Left lung (tissue), 10 donors: Measurements from ENCODE around the gene ST6GALNAC3. TPM values are rescaled to one million over a fixed set of nuclear protein-coding genes. Genes with fewer than 3 reads are reported as not detected.

Experiments
- ATAC-seq: fragments of 200-7000 bp; cut with Tn5 transposase; one replicate; pipeline ENCODE4 v1.9.1; 2020; ENCODE audit warnings: moderate library complexity
- DNase-seq, 4 donors: peaks; one replicate each; pipeline ENCODE4 v3.0.0-alpha.2; 2013 to 2020
- H3K27ac ChIP-seq, 2 donors: fragments of 200-600 bp; sonication (generic) in 1 of 2; one replicate each; pipeline versions ENCODE4 v1.5.0 to v1.8.0; 2020 to 2021
- H3K27me3 ChIP-seq, 2 donors: fragments of 200-600 bp; sonication (generic) in 1 of 2; one replicate each; pipeline versions ENCODE4 v1.5.0 to v1.8.0; 2020 to 2021
- H3K36me3 ChIP-seq, 2 donors: fragments of 200-600 bp; sonication (generic) in 1 of 2; one replicate each; pipeline versions ENCODE4 v1.5.0 to v1.8.0; 2020 to 2021
- H3K4me1 ChIP-seq, 2 donors: fragments of 200-600 bp; one replicate each; pipeline ENCODE4 v1.8.0; 2021
- H3K4me3 ChIP-seq, 2 donors: fragments of 200-600 bp; sonication (generic) in 1 of 2; one replicate each; pipeline versions ENCODE4 v1.5.0 to v1.8.0; 2020 to 2021; ENCODE audit warnings: mild to moderate bottlenecking in 1 of 2
- H3K9me3 ChIP-seq, 2 donors: fragments of 200-600 bp; sonication (generic) in 1 of 2; one replicate each; pipeline versions ENCODE4 v1.5.0 to v1.8.0; 2020 to 2021
- intact Hi-C, 2 donors: fragments of 100-400 bp; cut with DNase I; formaldehyde crosslinking; loops; one replicate each; pipeline versions ENCODE4 v1.11.2 to v1.14.2; 2022
- polyA plus RNA-seq, 6 donors: library from polyadenylated mRNA; unstranded; fragments of 120-200 nt; gene quantifications; one replicate each; pipeline ENCODE4 v1.2.1, GENCODE V29; 2013; ENCODE audit not compliant: insufficient read length in 6 of 6
- total RNA-seq, 2 donors: library from RNA; stranded (reverse); fragmentation: NEBNext Ultra II Directional; extraction: Animal tissue kit (Norgen Biotek cat#: 25700); gene quantifications; one replicate each; pipeline ENCODE4 v1.2.1, GENCODE V29; 2021
- TF ChIP-seq, protein P1 (sequence below), 2 donors: fragments of 200-600 bp; sonication (generic) in 1 of 2; IDR thresholded peaks; one replicate each; pipeline versions ENCODE4 v1.5.0 to v1.8.0; 2021; ENCODE audit warnings: antibody characterized with exemption in 2 of 2
- donor health status: DM: no; HTN: yes; CAD: no.
- donor health status: DM: no; HTN: no; CAD: no.

ST6GALNAC3 gene
- total and polyA plus RNA-seq, 8 donors = 3.4 to 37.7 (median 30.1) TPM

DNA sequence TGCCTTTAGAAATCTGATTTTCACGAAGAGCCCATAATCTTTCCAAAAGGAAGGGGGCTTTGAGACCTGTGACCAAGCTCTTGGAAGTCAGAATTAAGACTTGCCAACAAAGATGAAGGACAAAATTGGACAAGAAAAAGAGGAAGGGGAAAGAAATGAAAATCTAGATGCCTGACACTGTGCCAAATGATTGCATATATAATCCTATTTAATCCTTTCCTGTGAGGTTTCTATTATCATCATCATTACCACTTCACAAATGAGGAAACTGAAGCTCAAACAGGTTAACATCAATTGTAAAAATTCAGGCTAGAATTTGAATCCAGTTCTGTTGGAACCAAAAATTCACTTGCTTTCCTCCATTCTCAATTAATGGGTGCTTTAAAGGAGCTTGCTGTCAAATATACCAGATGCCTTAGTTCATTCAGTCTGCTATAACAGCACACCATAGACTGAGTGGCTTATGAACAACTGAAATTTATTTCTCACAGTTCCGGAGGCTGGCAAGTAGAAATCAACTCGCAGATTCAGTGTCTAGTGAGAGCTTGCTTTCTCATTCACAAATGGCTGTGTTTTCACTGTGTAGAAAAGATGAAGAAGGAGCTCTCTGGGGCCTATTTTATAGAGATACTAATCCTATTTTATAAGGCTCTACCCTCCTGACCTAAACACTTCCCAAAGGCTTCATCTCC lies 595.2 kb downstream of the ST6GALNAC3 start:
- ATAC-seq = no peak
- no peak for DNase-seq
- Histone ChIP-seq H3K4me3 (no peak overlapping the region), H3K36me3 (no peaks in the 10 kb centered on the region), H3K4me1 (no peaks in the 10 kb centered on the region), H3K27me3 (no peaks in the 10 kb centered on the region), H3K9me3 (no peaks in the 10 kb centered on the region), H3K27ac (no peak overlapping the region)
- TF ChIP-seq, protein P1, sequence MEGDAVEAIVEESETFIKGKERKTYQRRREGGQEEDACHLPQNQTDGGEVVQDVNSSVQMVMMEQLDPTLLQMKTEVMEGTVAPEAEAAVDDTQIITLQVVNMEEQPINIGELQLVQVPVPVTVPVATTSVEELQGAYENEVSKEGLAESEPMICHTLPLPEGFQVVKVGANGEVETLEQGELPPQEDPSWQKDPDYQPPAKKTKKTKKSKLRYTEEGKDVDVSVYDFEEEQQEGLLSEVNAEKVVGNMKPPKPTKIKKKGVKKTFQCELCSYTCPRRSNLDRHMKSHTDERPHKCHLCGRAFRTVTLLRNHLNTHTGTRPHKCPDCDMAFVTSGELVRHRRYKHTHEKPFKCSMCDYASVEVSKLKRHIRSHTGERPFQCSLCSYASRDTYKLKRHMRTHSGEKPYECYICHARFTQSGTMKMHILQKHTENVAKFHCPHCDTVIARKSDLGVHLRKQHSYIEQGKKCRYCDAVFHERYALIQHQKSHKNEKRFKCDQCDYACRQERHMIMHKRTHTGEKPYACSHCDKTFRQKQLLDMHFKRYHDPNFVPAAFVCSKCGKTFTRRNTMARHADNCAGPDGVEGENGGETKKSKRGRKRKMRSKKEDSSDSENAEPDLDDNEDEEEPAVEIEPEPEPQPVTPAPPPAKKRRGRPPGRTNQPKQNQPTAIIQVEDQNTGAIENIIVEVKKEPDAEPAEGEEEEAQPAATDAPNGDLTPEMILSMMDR (IDR thresholded peaks at IDR 0.05) = no peak
- intact Hi-C loops = no loop called here

DNA sequence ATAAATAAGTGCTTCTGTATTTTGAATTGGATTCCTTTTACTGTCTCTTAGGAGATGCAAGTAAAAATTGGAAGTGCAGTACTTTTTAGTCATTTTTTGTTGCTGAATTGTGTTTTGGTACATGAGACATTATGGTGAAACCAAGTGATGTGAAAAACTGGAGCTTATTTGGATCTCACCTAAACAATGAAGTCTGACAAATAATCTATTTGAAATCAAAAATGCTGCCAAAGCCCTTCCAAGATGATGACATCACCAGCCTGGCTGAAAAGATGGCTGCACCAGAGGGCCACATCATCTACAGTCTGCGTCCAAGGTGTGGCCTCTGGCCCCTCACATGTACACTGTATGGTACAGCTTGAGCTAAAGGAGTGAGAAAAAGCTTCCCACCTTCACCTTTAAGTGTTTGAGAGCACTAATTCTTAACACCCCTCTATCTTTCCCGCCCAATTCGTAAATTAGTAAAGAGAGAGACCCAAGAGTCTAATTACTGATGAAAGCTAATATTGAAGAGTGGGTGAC lies 600.2 kb downstream of the ST6GALNAC3 start:
- intact Hi-C loops = no loop called here
- ATAC-seq = no peak
- DNase-seq = no peak
- Histone ChIP-seq H3K27ac (no peak overlapping the region), H3K27me3 (no peaks in the 10 kb centered on the region), H3K4me3 (no peak overlapping the region), H3K36me3 (no peaks in the 10 kb centered on the region), H3K9me3 (no peaks in the 10 kb centered on the region), H3K4me1 (no peaks in the 10 kb centered on the region)
- TF ChIP-seq, protein P1 (IDR thresholded peaks at IDR 0.05) = no peak

DNA sequence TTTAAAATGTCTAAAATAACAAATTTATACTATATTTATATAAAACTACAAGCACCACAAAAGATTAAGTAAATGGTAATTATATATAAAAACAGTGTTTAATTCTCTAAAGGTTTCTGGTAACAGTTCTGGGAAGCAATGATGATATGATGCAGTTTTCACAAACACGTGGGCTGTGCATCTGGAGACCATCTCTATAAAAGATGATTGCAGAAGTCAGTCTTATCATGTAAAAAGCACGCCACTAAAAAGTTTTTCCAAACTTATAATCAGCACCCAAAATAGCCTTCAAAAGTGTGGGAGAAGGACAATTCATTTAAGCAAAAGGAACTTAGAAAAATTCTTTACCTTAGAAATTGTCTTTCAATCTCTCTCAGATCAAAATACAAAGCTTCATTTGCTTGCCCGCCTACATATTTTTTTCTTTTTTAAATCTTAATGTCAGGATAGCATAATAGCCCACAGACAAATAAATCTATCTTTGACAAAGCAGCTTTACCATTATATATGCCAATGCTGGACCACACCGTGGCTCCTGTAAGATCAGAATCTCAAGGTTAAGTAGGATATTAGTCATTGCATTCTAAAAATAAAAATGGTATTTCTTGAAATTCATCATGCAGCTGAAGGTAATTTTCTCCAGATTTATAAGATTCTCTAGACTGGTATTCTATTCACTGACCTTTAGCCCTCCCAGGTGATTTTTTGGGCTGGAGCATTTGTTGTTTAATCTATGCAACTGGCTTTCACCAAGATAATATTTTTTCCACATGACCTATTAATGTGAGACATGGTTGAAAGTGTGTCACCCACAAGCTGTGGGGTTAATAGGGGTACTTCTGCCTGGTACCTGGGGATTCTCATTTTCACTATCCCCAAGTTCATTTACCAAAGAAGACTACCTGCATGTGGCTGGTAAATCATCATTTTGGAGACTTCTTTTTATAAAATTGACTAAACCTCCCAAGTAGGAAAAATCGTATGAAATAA lies 603.2 kb downstream of the ST6GALNAC3 start:
- Histone ChIP-seq H3K9me3 (no peaks in the 10 kb centered on the region), H3K27ac (no peak overlapping the region), H3K4me3 (no peak overlapping the region), H3K36me3 (no peaks in the 10 kb centered on the region), H3K4me1 (no peaks in the 10 kb centered on the region), H3K27me3 (no peaks in the 10 kb centered on the region)
- no peak for DNase-seq
- intact Hi-C loops = no loop called here
- TF ChIP-seq, protein P1 (IDR thresholded peaks at IDR 0.05) = no peak
- ATAC-seq = no peak

DNA sequence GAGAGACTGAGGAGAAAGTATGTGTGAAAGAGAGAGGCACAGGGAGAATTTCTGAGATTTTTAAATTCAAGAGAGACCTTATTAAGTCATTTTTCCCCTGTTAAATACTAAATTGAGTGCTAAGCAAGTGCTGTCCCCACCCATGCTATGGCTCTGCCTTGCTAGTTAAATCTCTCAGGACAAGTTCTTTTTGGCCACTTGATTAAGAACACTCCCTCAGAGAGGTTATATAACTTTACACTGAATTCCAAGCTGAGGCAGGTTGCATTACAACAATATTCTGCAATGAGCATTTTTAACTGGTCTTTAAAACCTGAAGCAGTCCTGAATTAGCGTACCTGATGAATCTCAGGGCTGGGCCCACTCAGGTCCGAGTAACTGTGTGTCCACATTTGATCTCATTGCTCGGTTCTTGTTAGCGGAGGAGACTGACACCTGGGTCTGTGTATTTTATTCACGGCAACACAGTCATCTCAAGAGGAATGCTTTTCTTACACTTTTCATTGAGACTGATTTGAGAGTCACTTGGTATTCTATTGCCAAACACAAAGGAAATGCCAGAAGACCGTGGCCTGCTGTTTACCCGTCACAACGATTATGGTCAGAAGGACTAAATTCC lies 605.1 kb downstream of the ST6GALNAC3 start:
- DNase-seq (no peak), ATAC-seq (peak; percentile 90)
- H3K4me1 ChIP-seq = no peaks in the 10 kb centered on the region
- H3K36me3 ChIP-seq = no peaks in the 10 kb centered on the region
- TF ChIP-seq, protein P1 (IDR thresholded peaks at IDR 0.05) = no peak
- no peak overlapping the region for H3K4me3 ChIP-seq
- intact Hi-C loops = no loop called here
- H3K27me3 ChIP-seq = no peaks in the 10 kb centered on the region
- peak overlapping the region in 1 of 2 donors; percentile 13 for H3K27ac ChIP-seq
- no peaks in the 10 kb centered on the region for H3K9me3 ChIP-seq
